ENCODE results near the gene KDM1A.
A peak's percentile ranks its signal among the peaks of the same experiment; 100 is the strongest.

KDM1A gene

GRCh38 chr1:23102289-23102688, 83.0 kb downstream of the KDM1A start:
- peak; percentile 53 for ATAC-seq
- TF ChIP-seq RARB (CRISPR knock-in tag; IDR thresholded peaks at IDR 0.05) (no peak), ISL1 (CRISPR knock-in tag; IDR thresholded peaks at IDR 0.05) (no peak), ZNF70 (CRISPR knock-in tag; IDR thresholded peaks at IDR 0.05) (no peak), GLIS3 (CRISPR knock-in tag; IDR thresholded peaks at IDR 0.05) (no peak), BACH2 (CRISPR knock-in tag; IDR thresholded peaks at IDR 0.05; ENCODE audit: borderline replicate concordance) (no peak), ZNF8 (CRISPR knock-in tag; IDR thresholded peaks at IDR 0.05) (no peak), ZFP3 (CRISPR knock-in tag; IDR thresholded peaks at IDR 0.05) (no peak), CSRNP3 (CRISPR knock-in tag; IDR thresholded peaks at IDR 0.05) (no peak), PPARA (CRISPR knock-in tag; IDR thresholded peaks at IDR 0.05; ENCODE audit: borderline replicate concordance) (no peak), TSHZ2 (CRISPR knock-in tag; IDR thresholded peaks at IDR 0.05) (no peak), ZNF565 (CRISPR knock-in tag; conservative IDR thresholded peaks at IDR 0.05; ENCODE audit: low read depth) (no peak), ZFP30 (CRISPR knock-in tag; IDR thresholded peaks at IDR 0.05) (no peak)

- ATAC-seq: no peak
- TF ChIP-seq ZNF70 (CRISPR knock-in tag; IDR thresholded peaks at IDR 0.05): no peak
Observed at GRCh38 chr1:23103001-23103889, 84.0 kb downstream of the KDM1A start.

GRCh38 chr1:23108918-23109533, 89.8 kb downstream of the KDM1A start:
- no peak for ATAC-seq
- no peak for TF ChIP-seq GLIS3 (CRISPR knock-in tag; IDR thresholded peaks at IDR 0.05)
- no peak for TF ChIP-seq ZC3H10 (CRISPR knock-in tag; IDR thresholded peaks at IDR 0.05)

- ATAC-seq: no peak
- TF ChIP-seq ZNF565 (CRISPR knock-in tag; conservative IDR thresholded peaks at IDR 0.05; ENCODE audit: low read depth) (no peak), ESRRG (CRISPR knock-in tag; IDR thresholded peaks at IDR 0.05) (no peak), SNAI2 (CRISPR knock-in tag; IDR thresholded peaks at IDR 0.05) (no peak), PPARA (CRISPR knock-in tag; IDR thresholded peaks at IDR 0.05; ENCODE audit: borderline replicate concordance) (no peak), TOX (CRISPR knock-in tag; IDR thresholded peaks at IDR 0.05; ENCODE audit: borderline replicate concordance) (no peak), RARB (CRISPR knock-in tag; IDR thresholded peaks at IDR 0.05) (no peak), OSR1 (CRISPR knock-in tag; IDR thresholded peaks at IDR 0.05) (no peak), CSRNP3 (CRISPR knock-in tag; IDR thresholded peaks at IDR 0.05) (no peak), CREB5 (CRISPR knock-in tag; IDR thresholded peaks at IDR 0.05; ENCODE audit: low read depth) (no peak), TCF4 (CRISPR knock-in tag; IDR thresholded peaks at IDR 0.05; ENCODE audit: borderline replicate concordance) (no peak), CSDC2 (CRISPR knock-in tag; IDR thresholded peaks at IDR 0.05) (no peak), POU6F1 (CRISPR knock-in tag; IDR thresholded peaks at IDR 0.05; ENCODE audit: borderline replicate concordance, low read depth) (no peak), TSHZ2 (CRISPR knock-in tag; IDR thresholded peaks at IDR 0.05) (no peak), GLIS3 (CRISPR knock-in tag; IDR thresholded peaks at IDR 0.05) (no peak), ARNTL (CRISPR knock-in tag; IDR thresholded peaks at IDR 0.05; ENCODE audit: borderline replicate concordance, low read depth) (no peak), BACH2 (CRISPR knock-in tag; IDR thresholded peaks at IDR 0.05; ENCODE audit: borderline replicate concordance) (no peak)
Observed at GRCh38 chr1:23110391-23110790, 91.1 kb downstream of the KDM1A start.

All from SK-N-SH treated with all-trans-retinoic acid at 6 μM for 48 hours (cell line).